ENCODE data around the gene HPCAL1.
A peak's percentile ranks its signal among the peaks of the same experiment; 100 is the strongest.
"Not testable (repeated sequence)": the region's sequence is repeated elsewhere in the genome, so short reads cannot be mapped to it uniquely, and the experiment has no call there.

HPCAL1 gene

GRCh38 chr2:10442469-10443126 is 139.9 kb downstream of the HPCAL1 start:
- not testable (repeated sequence) for DNase-seq (ENCODE audit: low spot score)

- peak; percentile 18 for DNase-seq (ENCODE audit: low spot score)
Measured at GRCh38 chr2:10444463-10444862, 141.8 kb downstream of the HPCAL1 start.

- peak; percentile 41 for DNase-seq (ENCODE audit: low spot score)
Measured at GRCh38 chr2:10446631-10447030, 143.9 kb downstream of the HPCAL1 start.

- peak; percentile 79 for DNase-seq (ENCODE audit: low spot score)
Measured at GRCh38 chr2:10447300-10447894, 144.7 kb downstream of the HPCAL1 start.

- peak; percentile 97 for DNase-seq (ENCODE audit: low spot score)
Measured at GRCh38 chr2:10447895-10448575, 145.3 kb downstream of the HPCAL1 start, which contains the start of gene ODC1. ODC1 (minus strand) TSS chr2:10448327; CDS start chr2:10445032, 3,295 bp downstream.

- DNase-seq (ENCODE audit: low spot score) = peak; percentile 94
Measured at GRCh38 chr2:10448576-10449485, 146.1 kb downstream of the HPCAL1 start.

- DNase-seq (ENCODE audit: low spot score) = peak; percentile 15
Measured at GRCh38 chr2:10449486-10449831, 146.8 kb downstream of the HPCAL1 start.

GRCh38 chr2:10449838-10450691 is 147.4 kb downstream of the HPCAL1 start:
- no peak for DNase-seq (ENCODE audit: low spot score)

GRCh38 chr2:10451819-10452218 is 149.1 kb downstream of the HPCAL1 start:
- DNase-seq (ENCODE audit: low spot score) = no peak

GRCh38 chr2:10452312-10452711 is 149.6 kb downstream of the HPCAL1 start:
- no peak for DNase-seq (ENCODE audit: low spot score)

- no peak for DNase-seq (ENCODE audit: low spot score)
Measured at GRCh38 chr2:10452956-10453904, 150.5 kb downstream of the HPCAL1 start.

GRCh38 chr2:10453905-10454298 is 151.2 kb downstream of the HPCAL1 start:
- no peak for DNase-seq (ENCODE audit: low spot score)

GRCh38 chr2:10454505-10454904 is 151.8 kb downstream of the HPCAL1 start:
- no peak for DNase-seq (ENCODE audit: low spot score)

GRCh38 chr2:10457195-10457594 is 154.5 kb downstream of the HPCAL1 start:
- DNase-seq (ENCODE audit: low spot score) = not testable (repeated sequence)

GRCh38 chr2:10457846-10458598 is 155.3 kb downstream of the HPCAL1 start:
- DNase-seq (ENCODE audit: low spot score) = no peak

- no peak for DNase-seq (ENCODE audit: low spot score)
Measured at GRCh38 chr2:10460366-10460796, 157.7 kb downstream of the HPCAL1 start.

- DNase-seq (ENCODE audit: low spot score) = no peak
Measured at GRCh38 chr2:10462178-10463083, 159.7 kb downstream of the HPCAL1 start.

- no peak for DNase-seq (ENCODE audit: low spot score)
Measured at GRCh38 chr2:10465910-10466309, 163.2 kb downstream of the HPCAL1 start.

All from hematopoietic multipotent progenitor cell treated with erythropoietin and hydrocortisone succinate and interleukin-3 and kit ligand, for 17 days (in vitro differentiated cells).